GM23248 (cell line): ENCODE data around the gene MELK. TPM values are rescaled to one million over a fixed set of nuclear protein-coding genes. Genes with fewer than 3 reads are reported as not detected.

Experiments
- DNase-seq: peaks from one replicate; pipeline ENCODE4 v3.0.0-alpha.2; 2015
- H2AFZ ChIP-seq: fragments of 200-600 bp; sonication (generic); 2 replicates; pipeline ENCODE4 v1.6.1; 2016; ENCODE audit warnings: antibody characterized with exemption
- H3F3A ChIP-seq: fragments of 200-600 bp; sonication (generic); 2 replicates; pipeline ENCODE4 v1.6.1; 2016; ENCODE audit warnings: mild to moderate bottlenecking, antibody characterized with exemption, mixed run types; ENCODE audit not compliant: insufficient read depth
- H3K27ac ChIP-seq: fragments of 200-600 bp; sonication (generic); 2 replicates; pipeline ENCODE4 v1.5.1; 2016; ENCODE audit warnings: mild to moderate bottlenecking
- H3K27me3 ChIP-seq: fragments of 200-600 bp; sonication (generic); replicated peaks from 2 replicates; pipeline ENCODE4 v1.6.1; 2016; ENCODE audit warnings: mild to moderate bottlenecking; ENCODE audit not compliant: insufficient read depth
- H3K36me3 ChIP-seq: fragments of 200-600 bp; sonication (generic); 2 replicates; pipeline ENCODE4 v1.6.1; 2016; ENCODE audit warnings: low read depth, mild to moderate bottlenecking
- H3K4me1 ChIP-seq: fragments of 200-600 bp; sonication (generic); 2 replicates; pipeline ENCODE4 v1.6.1; 2016; ENCODE audit warnings: mild to moderate bottlenecking; ENCODE audit not compliant: insufficient read depth
- H3K4me2 ChIP-seq: fragments of 200-600 bp; sonication (generic); one replicate; pipeline ENCODE4 v1.6.1; 2016; ENCODE audit warnings: mild to moderate bottlenecking; ENCODE audit not compliant: unreplicated experiment
- H3K4me3 ChIP-seq: fragments of 200-600 bp; sonication (generic); 2 replicates; pipeline ENCODE4 v1.5.1; 2016; ENCODE audit warnings: mild to moderate bottlenecking
- H3K79me2 ChIP-seq: fragments of 200-600 bp; sonication (generic); 2 replicates; pipeline ENCODE4 v1.6.1; 2016; ENCODE audit warnings: mild to moderate bottlenecking; ENCODE audit not compliant: insufficient read depth
- H3K9ac ChIP-seq: fragments of 200-600 bp; sonication (generic); 2 replicates; pipeline ENCODE4 v1.6.1; 2016; ENCODE audit warnings: mild to moderate bottlenecking
- H3K9me2 ChIP-seq: fragments of 200-600 bp; sonication (generic); 2 replicates; pipeline ENCODE4 v1.6.1; 2016; ENCODE audit warnings: mixed run types, mild to moderate bottlenecking, moderate library complexity; ENCODE audit not compliant: insufficient read depth
- H3K9me3 ChIP-seq: fragments of 200-600 bp; sonication (generic); one replicate; pipeline ENCODE4 v1.6.1; 2017; ENCODE audit warnings: low read depth
- H4K20me1 ChIP-seq: fragments of 200-600 bp; sonication (generic); 2 replicates; pipeline ENCODE4 v1.6.0; 2016; ENCODE audit not compliant: insufficient read depth
- EZH2 ChIP-seq: fragments of 200-600 bp; sonication (generic); IDR thresholded peaks from 2 replicates; pipeline ENCODE4 v1.6.1; 2018; ENCODE audit warnings: antibody characterized with exemption, mild to moderate bottlenecking; ENCODE audit not compliant: insufficient read depth, poor library complexity, severe bottlenecking
- EZH2phosphoT487 ChIP-seq: fragments of 200-600 bp; sonication (generic); IDR thresholded peaks from 2 replicates; pipeline ENCODE4 v1.6.1; 2018; ENCODE audit warnings: antibody characterized with exemption, moderate library complexity, mild to moderate bottlenecking, low read depth; ENCODE audit not compliant: insufficient read depth
- WGBS, 2 experiments: methylation state at CpG; one replicate each; pipeline ENCODE4 v1.1.6; 2015 to 2017; ENCODE audit warnings: low lambda C conversion rate in 2 of 2, low coverage in 1 of 2; ENCODE audit errors: missing lambda C conversion rate in 2 of 2; 5-methylcytosine and 5-hydroxymethylcytosine counted together
- in situ Hi-C: fragments of 300-500 bp; cut with MboI; formaldehyde crosslinking; loops from 2 replicates; pipeline ENCODE4 v1.15.0; 2020
- polyA plus RNA-seq: library from polyadenylated mRNA; unstranded; fragments of >200 nt; fragmentation: Nextera tagmentation; extraction: Ambion mirVana; gene quantifications from 2 replicates; pipeline ENCODE4 v1.2.1, GENCODE V29; 2016
- total RNA-seq: library from RNA; depleted of rRNA; stranded (reverse); fragments of >200 nt; shearing (Covaris generic); gene quantifications from 2 replicates; pipeline ENCODE4 v1.2.3, GENCODE V29; 2014

The MELK gene
- total and polyA plus RNA-seq, 2 experiments from 2014 or later = 23.2 to 24.7 TPM

DNA sequence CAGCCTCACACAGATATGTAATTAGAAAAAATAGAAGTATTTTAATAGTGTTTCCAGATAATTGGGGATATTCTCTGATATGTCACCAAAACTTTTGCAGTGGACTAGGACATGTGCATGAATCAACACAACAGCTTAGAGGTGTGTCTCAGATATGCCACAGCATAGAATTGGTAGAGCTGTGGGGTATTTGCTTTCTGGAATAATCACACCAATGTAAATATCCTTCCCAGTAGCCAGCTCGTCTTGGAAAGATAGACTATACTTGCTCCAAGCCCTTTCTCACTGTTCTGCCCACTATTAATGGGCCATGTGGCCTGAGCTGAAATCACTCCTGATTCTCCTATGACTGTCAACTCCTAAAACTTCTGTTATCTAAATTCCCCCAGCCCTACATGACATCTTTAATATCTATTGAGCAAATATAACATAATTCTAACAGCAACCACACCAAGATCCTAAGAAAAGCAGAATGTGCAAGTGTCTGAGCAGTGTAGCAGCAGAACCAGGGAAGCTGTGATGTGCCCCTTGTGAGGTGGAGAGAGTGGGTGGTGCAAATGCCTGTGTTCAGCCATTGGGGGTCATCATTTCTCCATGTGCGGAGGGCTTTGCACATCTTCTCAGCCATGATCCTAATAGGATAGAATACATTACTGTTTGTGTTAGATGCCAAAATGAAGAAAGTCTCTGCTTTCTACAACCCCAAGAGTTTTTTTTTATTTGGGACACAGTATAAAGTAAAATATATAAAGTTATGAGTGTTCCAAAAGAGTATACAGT lies 65.0 kb downstream of the MELK start:
- Histone ChIP-seq H3K79me2 (no peaks in the 10 kb centered on the region), H3F3A (peaks cover 1% of the 10 kb centered on the region; the same call in 1 of the 2 replicates), H3K27ac (no peak overlapping the region), H4K20me1 (no peaks in the 10 kb centered on the region), H3K4me2 (no peak overlapping the region), H3K4me3 (no peak overlapping the region), H3K9ac (no peak overlapping the region), H3K9me3 (no peaks in the 10 kb centered on the region), H2AFZ (no peak overlapping the region), H3K9me2 (no peaks in the 10 kb centered on the region), H3K4me1 (no peaks in the 10 kb centered on the region), H3K27me3 (no peaks in the 10 kb centered on the region), H3K36me3 (0 out of 2 replicates have a peak, but pooled peaks cover 2% of the 10 kb centered on the region)
- in situ Hi-C loops = no loop called here
- DNase-seq = no peak
- 94 to 100% methylated on average over 2 of the region's 2 CpGs for WGBS, 2 experiments
- TF ChIP-seq EZH2phosphoT487 (no peak), EZH2 (no peak)

DNA sequence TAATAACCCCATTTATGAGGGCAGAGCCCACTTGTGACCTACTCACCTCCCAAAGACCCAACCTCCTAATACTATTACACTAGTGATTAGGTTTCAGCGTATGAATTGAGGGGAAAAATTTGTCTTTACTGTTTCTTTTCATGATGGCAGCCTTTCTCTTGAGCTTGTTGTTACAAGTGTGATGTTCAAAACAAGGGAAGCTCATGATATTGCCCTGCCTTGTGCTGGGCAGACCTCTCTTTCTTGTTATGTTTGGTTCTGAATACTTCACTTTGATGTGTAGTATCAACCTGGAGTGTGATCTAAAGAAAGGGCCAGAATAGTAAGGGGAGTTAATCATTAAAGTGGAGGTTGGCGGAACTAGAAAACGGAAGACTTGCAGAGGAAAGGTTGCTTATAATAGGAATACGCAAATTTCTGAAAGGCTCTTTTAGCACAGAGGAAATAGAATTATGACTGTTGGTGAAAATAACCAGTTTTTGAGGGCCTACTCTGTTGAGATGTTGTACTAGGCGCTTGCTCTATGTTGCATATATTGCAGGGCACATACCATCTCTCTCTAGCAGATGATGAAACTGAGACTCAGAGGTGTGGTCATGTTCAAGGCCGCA lies 68.2 kb downstream of the MELK start:
- DNase-seq = no peak
- TF ChIP-seq EZH2 (no peak), EZH2phosphoT487 (no peak)
- no peaks in the 10 kb centered on the region for H3K9me2 ChIP-seq
- no peak overlapping the region for H3K27ac ChIP-seq
- in situ Hi-C loops = no loop called here
- H3K27me3 ChIP-seq = no peaks in the 10 kb centered on the region
- WGBS, 2 experiments = 97 to 98% methylated on average over 6 of the region's 6 CpGs
- no peak overlapping the region for H3K4me3 ChIP-seq
- H3K9ac ChIP-seq = no peak overlapping the region
- no peaks in the 10 kb centered on the region for H3K4me1 ChIP-seq
- no peaks in the 10 kb centered on the region for H3F3A ChIP-seq
- H3K79me2 ChIP-seq = no peaks in the 10 kb centered on the region
- H4K20me1 ChIP-seq = no peaks in the 10 kb centered on the region
- 0 out of 2 replicates have a peak, but pooled peaks cover 2% of the 10 kb centered on the region for H3K36me3 ChIP-seq
- H2AFZ ChIP-seq = no peak overlapping the region
- H3K4me2 ChIP-seq = no peak overlapping the region
- no peaks in the 10 kb centered on the region for H3K9me3 ChIP-seq

DNA sequence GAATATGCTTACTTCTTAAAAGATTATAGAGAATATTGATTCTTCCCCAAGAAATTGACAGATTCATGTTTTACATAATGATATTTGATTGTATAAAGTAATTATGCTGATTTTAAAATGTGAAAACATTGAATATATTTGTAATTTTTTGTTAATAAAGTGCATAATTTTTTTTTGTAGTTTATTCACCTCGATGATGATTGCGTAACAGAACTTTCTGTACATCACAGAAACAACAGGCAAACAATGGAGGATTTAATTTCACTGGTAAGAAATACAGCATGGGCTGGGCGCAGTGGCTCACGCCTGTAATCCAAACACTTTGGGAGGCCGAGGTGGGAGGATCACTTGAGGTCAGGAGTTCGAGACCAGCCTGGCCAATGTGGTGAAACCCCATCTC lies 70.1 kb downstream of the MELK start:
- no peak for TF ChIP-seq EZH2phosphoT487
- no peak for TF ChIP-seq EZH2
- no peaks in the 10 kb centered on the region for H3K36me3 ChIP-seq
- H3K4me3 ChIP-seq = no peak overlapping the region

DNA sequence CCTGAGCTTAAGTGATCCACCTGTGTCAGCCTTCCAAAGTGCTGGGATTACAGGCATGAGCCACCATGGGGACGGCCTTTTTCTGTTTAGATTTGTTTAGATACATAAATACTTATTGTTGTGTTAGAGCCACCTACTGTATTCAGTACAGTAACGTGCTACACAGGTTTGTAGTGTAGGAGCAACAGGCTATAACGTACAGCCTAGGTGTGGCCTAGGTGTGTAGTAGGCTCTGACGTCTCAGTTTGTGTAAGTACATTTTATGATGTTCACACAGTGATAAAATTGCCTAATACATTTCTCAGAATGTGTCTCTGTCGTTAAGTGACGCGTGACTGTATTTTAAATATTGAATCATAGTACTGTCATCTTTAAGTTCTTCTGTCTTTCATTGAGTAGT lies 84.1 kb downstream of the MELK start:
- Histone ChIP-seq H3K27ac (no peak overlapping the region), H3K36me3 (no peaks in the 10 kb centered on the region), H3K9me3 (no peaks in the 10 kb centered on the region), H3K4me3 (no peak overlapping the region), H3K9ac (no peak overlapping the region), H3K79me2 (no peaks in the 10 kb centered on the region), H3K27me3 (no peaks in the 10 kb centered on the region), H3F3A (no peaks in the 10 kb centered on the region), H4K20me1 (no peaks in the 10 kb centered on the region), H3K4me1 (no peaks in the 10 kb centered on the region), H3K9me2 (no peaks in the 10 kb centered on the region), H2AFZ (no peak overlapping the region), H3K4me2 (no peak overlapping the region)
- TF ChIP-seq EZH2phosphoT487 = no peak
- no peak for TF ChIP-seq EZH2
- no peak for DNase-seq
- WGBS, 2 experiments = 97 to 98% methylated on average over 7 of the region's 7 CpGs
- in situ Hi-C loops = no loop called here

More for the DNA sequence above, 70.1 kb downstream of the MELK start:
- Histone ChIP-seq H3K4me2 (no peak overlapping the region), H3K79me2 (no peaks in the 10 kb centered on the region), H4K20me1 (no peaks in the 10 kb centered on the region), H3K27me3 (no peaks in the 10 kb centered on the region), H3K9ac (no peak overlapping the region), H3K9me3 (no peaks in the 10 kb centered on the region), H3K4me1 (no peaks in the 10 kb centered on the region), H2AFZ (no peak overlapping the region), H3K27ac (no peak overlapping the region), H3F3A (no peaks in the 10 kb centered on the region), H3K9me2 (no peaks in the 10 kb centered on the region)
- WGBS, 2 experiments = 87% methylated on average over 6 of the region's 6 CpGs
- in situ Hi-C loops = no loop called here
- no peak for DNase-seq
